GM19468 (cell line): ENCODE data around the gene RBL2.
"Not testable (repeated sequence)": the region's sequence is repeated elsewhere in the genome, so short reads cannot be mapped to it uniquely, and the experiment has no call there.

ENCODE experiments used
- ATAC-seq: cut with Tn5 transposase; IDR thresholded peaks from one replicate; pipeline ENCODE4 v1.9.1; 2021; ENCODE audit warnings: mild to moderate bottlenecking, moderate library complexity, moderate number of reproducible peaks; ENCODE audit not compliant: unreplicated experiment; ENCODE audit errors: extremely low read depth

Gene RBL2, protein sequence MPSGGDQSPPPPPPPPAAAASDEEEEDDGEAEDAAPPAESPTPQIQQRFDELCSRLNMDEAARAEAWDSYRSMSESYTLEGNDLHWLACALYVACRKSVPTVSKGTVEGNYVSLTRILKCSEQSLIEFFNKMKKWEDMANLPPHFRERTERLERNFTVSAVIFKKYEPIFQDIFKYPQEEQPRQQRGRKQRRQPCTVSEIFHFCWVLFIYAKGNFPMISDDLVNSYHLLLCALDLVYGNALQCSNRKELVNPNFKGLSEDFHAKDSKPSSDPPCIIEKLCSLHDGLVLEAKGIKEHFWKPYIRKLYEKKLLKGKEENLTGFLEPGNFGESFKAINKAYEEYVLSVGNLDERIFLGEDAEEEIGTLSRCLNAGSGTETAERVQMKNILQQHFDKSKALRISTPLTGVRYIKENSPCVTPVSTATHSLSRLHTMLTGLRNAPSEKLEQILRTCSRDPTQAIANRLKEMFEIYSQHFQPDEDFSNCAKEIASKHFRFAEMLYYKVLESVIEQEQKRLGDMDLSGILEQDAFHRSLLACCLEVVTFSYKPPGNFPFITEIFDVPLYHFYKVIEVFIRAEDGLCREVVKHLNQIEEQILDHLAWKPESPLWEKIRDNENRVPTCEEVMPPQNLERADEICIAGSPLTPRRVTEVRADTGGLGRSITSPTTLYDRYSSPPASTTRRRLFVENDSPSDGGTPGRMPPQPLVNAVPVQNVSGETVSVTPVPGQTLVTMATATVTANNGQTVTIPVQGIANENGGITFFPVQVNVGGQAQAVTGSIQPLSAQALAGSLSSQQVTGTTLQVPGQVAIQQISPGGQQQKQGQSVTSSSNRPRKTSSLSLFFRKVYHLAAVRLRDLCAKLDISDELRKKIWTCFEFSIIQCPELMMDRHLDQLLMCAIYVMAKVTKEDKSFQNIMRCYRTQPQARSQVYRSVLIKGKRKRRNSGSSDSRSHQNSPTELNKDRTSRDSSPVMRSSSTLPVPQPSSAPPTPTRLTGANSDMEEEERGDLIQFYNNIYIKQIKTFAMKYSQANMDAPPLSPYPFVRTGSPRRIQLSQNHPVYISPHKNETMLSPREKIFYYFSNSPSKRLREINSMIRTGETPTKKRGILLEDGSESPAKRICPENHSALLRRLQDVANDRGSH

DNA sequence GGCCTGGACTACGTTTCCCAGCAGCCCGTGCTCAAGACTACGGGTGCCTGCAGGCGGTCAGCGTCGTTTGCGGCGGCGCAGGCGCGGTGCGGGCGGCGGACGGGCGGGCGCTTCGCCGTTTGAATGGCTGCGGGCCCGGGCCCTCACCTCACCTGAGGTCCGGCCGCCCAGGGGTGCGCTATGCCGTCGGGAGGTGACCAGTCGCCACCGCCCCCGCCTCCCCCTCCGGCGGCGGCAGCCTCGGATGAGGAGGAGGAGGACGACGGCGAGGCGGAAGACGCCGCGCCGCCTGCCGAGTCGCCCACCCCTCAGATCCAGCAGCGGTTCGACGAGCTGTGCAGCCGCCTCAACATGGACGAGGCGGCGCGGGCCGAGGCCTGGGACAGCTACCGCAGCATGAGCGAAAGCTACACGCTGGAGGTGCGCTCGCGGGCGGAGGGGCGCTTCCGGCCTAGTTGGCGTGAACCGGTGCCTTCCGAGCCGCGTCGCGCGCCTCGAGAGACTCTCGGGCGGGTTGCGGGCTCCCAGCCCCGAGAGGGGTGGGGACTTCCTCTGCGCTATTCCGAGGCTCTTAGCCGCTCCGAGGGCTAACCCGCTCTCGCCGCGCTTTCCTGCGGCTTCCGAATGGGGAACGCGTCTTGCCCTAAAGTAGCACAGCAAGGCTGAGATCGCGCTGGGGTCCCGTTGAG lies at the start of gene RBL2:
TSS of gene RBL2 (plus strand) at position 95 of the 689 bp plus-strand sequence. CDS start at position 181, 86 bp downstream.
- ATAC-seq = peak; percentile 58

- not testable (repeated sequence) for ATAC-seq
These were observed 49.7 kb upstream of the RBL2 start for GRCh38 chr16:53384610-53385009.

DNA sequence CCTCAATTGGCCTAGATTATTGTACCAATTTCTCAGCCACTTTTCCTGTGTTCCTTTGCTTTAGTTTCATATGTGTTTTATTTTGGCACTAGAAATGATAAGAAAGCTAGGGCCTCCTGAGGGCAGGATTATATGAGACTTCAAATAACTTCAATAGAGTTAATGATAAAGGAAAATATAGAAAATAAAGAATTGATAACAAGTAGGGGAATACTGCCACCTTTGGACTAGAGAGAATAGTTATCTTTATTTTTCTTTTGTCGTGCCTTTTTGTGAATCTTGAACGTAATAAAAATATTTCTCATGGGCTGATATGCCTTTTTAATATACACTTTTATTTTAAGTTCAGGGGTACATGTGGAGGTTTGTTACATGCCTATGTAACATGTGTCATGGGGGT lies 29.3 kb upstream of the RBL2 start:
- no peak for ATAC-seq

- no peak for ATAC-seq
These were observed 21.7 kb upstream of the RBL2 start for GRCh38 chr16:53412549-53412948.

- ATAC-seq = no peak
These were observed 20.4 kb upstream of the RBL2 start for GRCh38 chr16:53413864-53414263.

GRCh38 chr16:53414381-53414780 lies 19.9 kb upstream of the RBL2 start:
- no peak for ATAC-seq

- no peak for ATAC-seq
These were observed 18.8 kb upstream of the RBL2 start for GRCh38 chr16:53415504-53415903.

- ATAC-seq = no peak
These were observed 17.3 kb upstream of the RBL2 start for GRCh38 chr16:53417011-53417410.

DNA sequence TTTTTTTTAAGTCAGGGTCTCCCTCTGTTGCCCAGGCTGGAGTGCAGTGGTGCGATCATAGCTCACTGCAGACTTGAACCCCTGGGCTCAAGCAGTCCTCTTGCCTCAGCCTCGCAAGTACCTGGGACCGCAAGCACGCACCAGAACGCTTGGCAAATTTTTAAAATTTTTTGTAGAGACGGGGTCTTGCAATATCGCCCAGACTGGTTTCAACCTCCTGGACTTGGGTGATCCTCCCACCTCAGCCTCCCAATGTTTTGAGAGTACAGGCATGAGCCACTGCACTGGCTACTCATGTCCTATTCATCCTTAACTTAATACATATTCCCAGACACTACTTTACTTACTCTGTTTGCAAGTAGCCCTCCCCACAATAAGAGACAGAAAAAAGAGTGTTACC lies 16.3 kb upstream of the RBL2 start:
- ATAC-seq = no peak

DNA sequence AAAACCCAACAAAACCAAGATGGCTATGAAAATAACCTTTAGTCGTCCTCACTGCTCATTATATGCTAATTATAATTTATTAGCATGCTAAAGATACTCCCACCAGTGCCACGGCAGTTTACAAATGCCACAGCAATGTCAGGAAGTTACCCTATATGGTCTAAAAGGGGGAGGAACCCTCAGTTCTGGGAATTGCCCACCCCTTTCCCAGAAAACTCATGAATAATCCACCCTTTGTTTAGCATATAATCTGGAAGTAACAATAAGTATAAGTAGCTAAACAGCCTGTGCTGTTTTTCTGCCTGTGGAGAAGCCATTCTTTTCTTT lies 14.9 kb upstream of the RBL2 start:
- ATAC-seq = not testable (repeated sequence)

DNA sequence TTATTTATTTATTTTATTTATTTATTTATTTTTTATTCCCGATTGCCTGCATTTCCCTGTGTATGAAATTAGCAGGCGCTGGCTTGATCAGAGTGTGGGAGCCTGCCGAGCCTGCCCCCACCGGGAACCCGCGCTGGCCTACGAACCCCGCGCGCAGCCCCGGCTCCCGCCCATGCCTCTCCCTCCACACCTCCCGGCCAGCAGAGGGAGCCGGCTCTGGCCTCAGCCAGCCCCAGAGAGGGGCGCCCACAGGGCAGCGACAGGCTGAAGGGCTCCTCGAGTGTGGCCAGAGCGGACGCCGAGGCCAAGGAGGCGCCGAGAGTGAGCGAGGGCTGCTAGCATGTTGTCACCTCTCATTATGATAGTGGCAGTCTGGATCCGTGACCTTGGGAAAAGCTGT lies 13.0 kb upstream of the RBL2 start:
- ATAC-seq = no peak

DNA sequence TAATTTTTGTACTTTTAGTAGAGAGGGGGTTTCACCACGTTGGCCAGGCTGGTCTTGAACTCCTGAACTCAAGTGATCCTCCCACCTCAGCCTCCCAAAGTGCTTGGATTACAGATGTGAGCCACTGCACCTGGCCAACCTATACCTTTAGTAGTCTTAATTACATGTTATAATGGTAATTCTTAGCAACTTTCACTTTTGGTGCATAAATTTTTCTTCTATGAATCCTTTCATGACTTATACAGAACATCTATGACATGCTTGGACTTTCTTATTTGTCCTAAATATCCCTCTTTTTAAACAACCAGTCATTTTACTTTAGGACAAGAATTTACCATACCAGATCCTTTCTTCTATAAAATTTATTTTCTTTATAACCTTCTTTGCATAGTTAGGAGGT lies 10.3 kb upstream of the RBL2 start:
- ATAC-seq = not testable (repeated sequence)

DNA sequence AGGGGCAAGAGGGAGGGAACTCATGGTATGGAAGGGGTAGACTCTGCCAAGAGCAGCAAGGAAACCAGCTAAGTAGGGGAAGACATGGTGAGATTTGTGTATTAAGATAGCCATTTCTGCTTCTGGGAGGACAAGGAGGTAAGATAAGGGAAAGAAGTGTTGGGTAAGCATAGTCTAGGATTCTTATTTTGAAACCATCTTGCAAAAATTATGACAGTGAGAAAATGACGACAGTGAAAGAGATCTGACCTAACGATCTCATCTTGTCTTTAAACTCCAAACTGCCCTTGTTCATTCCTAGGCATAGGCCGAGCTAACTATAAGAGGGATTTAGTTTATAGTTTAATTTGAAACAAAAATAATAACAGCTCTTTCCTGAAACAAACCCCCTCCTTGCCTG lies 5.6 kb upstream of the RBL2 start:
- ATAC-seq = no peak

DNA sequence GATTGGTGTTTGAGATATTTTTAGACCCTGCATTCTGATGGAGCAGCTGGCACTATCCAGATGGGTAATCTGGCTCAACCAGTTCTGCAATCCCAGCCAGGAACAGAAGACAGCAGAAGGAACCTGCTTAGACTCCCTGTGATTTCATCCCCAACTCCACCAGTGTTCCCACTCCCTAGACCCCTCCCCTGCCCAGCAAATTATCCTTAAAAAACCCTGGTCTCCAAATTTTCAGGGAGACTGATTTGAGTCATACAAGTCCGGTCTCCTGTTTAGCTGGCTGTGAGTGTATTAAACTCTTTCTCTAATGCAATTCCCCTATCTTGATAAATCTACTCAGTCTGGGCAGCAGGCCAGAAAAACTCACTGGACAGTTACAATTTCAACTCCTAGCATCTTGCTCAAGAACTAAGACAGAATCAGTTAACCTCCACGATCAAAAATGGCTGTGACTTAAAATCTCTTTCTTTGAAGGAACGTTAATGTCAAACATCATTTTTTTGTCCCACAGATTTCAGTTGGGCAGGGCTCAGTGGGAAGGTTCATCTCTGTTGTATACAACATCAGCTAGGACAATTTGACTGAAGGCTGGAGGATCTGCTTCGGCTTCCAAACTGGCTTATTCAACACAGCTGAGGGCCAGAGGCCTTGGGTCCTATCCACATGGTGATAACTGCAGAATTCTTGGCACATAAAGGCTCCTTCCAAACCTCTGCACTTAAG lies 4.9 kb upstream of the RBL2 start:
- no peak for ATAC-seq

GRCh38 chr16:53430363-53430762 lies 3.9 kb upstream of the RBL2 start:
- ATAC-seq = no peak

DNA sequence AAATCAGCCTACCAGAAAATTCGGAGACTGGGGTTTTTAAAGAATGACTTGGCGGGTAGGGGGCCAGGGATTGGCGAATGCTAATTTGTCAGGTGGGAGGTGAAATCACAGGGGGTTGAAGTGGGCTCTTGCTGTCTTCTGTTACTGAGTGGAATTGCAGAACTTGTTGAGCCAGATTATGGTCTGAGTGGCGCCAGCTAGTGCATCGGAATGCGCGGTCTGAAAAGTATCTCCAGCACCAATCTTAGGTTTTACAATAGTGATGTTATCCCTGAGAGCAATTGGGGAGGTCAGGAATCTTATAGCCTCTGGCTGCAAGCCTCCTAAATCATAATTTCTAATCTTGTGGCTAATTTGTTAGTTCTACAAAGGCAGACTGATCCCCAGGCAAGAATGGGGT lies 762 bp upstream of the RBL2 start:
- ATAC-seq = no peak

DNA sequence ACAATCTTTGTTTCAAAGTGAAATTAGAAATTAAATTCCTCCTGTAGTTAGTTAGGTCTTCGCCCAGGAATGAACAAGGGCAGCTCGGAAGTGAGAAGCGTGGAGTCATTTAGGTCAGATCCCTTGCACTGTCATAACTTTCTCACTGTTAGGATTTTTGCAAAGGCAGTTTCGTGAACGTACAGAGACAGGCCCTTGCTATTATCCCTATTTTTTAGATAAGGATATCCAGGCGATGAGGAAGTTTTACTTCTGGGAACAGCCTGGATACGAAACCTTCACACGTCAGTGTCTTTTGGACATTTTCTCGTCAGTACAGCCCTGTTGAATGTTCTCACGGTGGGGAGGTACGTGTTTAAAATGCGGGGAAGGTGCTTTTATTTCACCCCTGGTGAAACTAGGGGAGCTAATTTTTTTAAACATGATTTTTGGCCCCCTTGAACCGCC lies 318 bp upstream of the RBL2 start:
- no peak for ATAC-seq

DNA sequence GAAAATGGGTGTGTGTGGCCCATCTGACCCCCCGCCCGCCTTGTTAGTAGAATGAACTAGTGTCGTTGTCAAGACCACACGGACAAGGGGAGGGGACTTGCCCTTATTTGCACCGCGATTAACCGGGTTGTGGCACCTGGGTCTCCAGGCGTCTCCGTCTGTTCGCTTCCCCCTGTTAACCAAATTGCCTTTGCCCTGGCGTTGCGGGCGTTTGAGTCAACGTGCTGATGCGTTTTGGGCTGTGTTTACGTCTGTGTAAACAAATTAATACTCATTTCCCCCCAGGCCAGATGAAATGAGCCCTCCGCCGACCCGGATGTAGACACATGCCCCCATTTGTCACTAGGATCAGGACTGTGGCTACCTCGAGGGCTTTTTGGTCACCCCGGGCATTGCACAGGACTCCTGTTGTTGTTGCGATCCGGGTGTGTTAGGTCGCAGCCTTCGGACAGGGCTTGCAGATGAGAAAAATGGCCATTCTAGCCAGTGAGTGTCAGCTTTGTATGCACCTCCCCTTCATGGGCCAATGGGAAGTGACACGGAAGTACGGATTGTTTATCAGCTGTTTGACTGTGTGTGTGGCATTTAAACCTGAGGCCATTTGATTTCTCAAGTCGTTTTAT lies 906 bp downstream of the RBL2 start:
- peak; percentile 93 for ATAC-seq

- ATAC-seq = no peak
These were observed 5.9 kb downstream of the RBL2 start for GRCh38 chr16:53440125-53440524.
